Spleen (tissue), 11 donors: ENCODE measurements around the gene OSBPL7. TPM values are rescaled to one million over a fixed set of nuclear protein-coding genes. Genes with fewer than 3 reads are reported as not detected.

Experiments used
- DNase-seq: peaks from one replicate; pipeline ENCODE4 v3.0.0-alpha.2; 2020
- H3K27ac ChIP-seq, 8 donors: fragments of 200-600 bp; sonication (generic) in 7 of 8; 1 replicate in 4 of 8; 2 replicates in 4 of 8; pipeline versions ENCODE4 v1.5.0 to v1.8.0; 2016 to 2021; ENCODE audit warnings: inconsistent platforms in 4 of 8, mild to moderate bottlenecking in 4 of 8, moderate library complexity in 1 of 8
- H3K27me3 ChIP-seq, 7 donors: fragments of 200-600 bp; sonication (generic) in 6 of 7; replicated peaks in 1 of 7; 1 replicate in 4 of 7; 2 replicates in 3 of 7; pipeline versions ENCODE4 v1.5.0 to v1.8.0; 2016 to 2021; ENCODE audit warnings: inconsistent platforms in 3 of 7, mild to moderate bottlenecking in 1 of 7
- H3K36me3 ChIP-seq, 6 donors: fragments of 200-600 bp; sonication (generic) in 5 of 6; 1 replicate in 4 of 6; 2 replicates in 2 of 6; pipeline versions ENCODE4 v1.5.0 to v1.8.0; 2016 to 2021; ENCODE audit warnings: inconsistent platforms in 2 of 6
- H3K4me1 ChIP-seq, 6 donors: fragments of 200-600 bp; sonication (generic) in 5 of 6; 1 replicate in 3 of 6; 2 replicates in 3 of 6; pipeline versions ENCODE4 v1.5.0 to v1.8.0; 2016 to 2021; ENCODE audit warnings: inconsistent platforms in 3 of 6
- H3K4me3 ChIP-seq, 8 donors: fragments of 200-600 bp; sonication (generic) in 7 of 8; 1 replicate in 4 of 8; 2 replicates in 4 of 8; pipeline versions ENCODE4 v1.5.0 to v1.8.0; 2016 to 2021; ENCODE audit warnings: inconsistent platforms in 4 of 8, mild to moderate bottlenecking in 4 of 8, moderate library complexity in 2 of 8
- H3K9me3 ChIP-seq, 8 donors: fragments of 200-600 bp; sonication (generic) in 7 of 8; 1 replicate in 4 of 8; 2 replicates in 4 of 8; pipeline versions ENCODE4 v1.5.0 to v1.8.0; 2016 to 2021; ENCODE audit warnings: inconsistent platforms in 4 of 8
- CTCF ChIP-seq, 11 experiments: fragments of 200-600 bp in 7 of 11; fragments of 450-650 bp in 4 of 11; sonication (generic) in 4 of 11; IDR thresholded peaks in 8 of 11; conservative IDR thresholded peaks in 3 of 11; 1 replicate in 7 of 11; 2 replicates in 4 of 11; pipeline versions ENCODE4 v1.4.0 to v1.8.0; 2016 to 2021; ENCODE audit warnings: antibody characterized with exemption in 11 of 11, inconsistent platforms in 4 of 11, mild to moderate bottlenecking in 1 of 11
- POLR2A ChIP-seq, 3 donors: fragments of 450-650 bp; IDR thresholded peaks; one replicate each; pipeline ENCODE4 v1.5.1; 2017; ENCODE audit warnings: antibody characterized with exemption in 3 of 3, mild to moderate bottlenecking in 1 of 3
- POLR2AphosphoS5 ChIP-seq, 3 donors: sonication (generic); formaldehyde crosslinking; IDR thresholded peaks; one replicate each; pipeline ENCODE4 v1.5.1; 2017; ENCODE audit warnings: antibody characterized with exemption in 3 of 3
- WGBS, 5 donors: extraction: QIAGEN DNeasy Blood & Tissue Kit in 3 of 5; methylation state at CpG; one replicate each; pipeline versions ENCODE4 v1.1.5 to v1.1.7; 2013 to 2018; 5-methylcytosine and 5-hydroxymethylcytosine counted together
- intact Hi-C: fragments of 100-400 bp; cut with DNase I; formaldehyde crosslinking; loops from one replicate; pipeline ENCODE4 v1.15.0; 2023; ENCODE audit warnings: low total_unique reads
- polyA plus RNA-seq, 3 donors: library from polyadenylated mRNA; stranded (reverse); fragments of 200-250 nt; gene quantifications; one replicate each; pipeline ENCODE4 v1.2.1, GENCODE V29; 2013
- total RNA-seq, 7 donors: library from RNA; depleted of rRNA in 3 of 7; stranded (reverse); fragments of >200 nt in 3 of 7; fragmentation: NEBNext Ultra II Directional in 4 of 7; extraction: Animal tissue kit (Norgen Biotek cat#: 25700) in 4 of 7; gene quantifications; one replicate each; pipeline versions ENCODE4 v1.1.0 to v1.2.1, GENCODE V29; 2016 to 2021
- donor health status: healthy with polysubstance abuse.
- donor health status: DM: no; HTN: no; CAD: no; lungs with moderate emphysema.
- donor health status: DM: no; HTN: no; CAD: no.
- donor health status: Bipolar disorder and iron deficiency.
- donor health status: healthy.
- donor health status: DM: no; HTN: no; CAD: no.
- donor health status: DM: yes; HTN: yes; CAD: no.

Gene OSBPL7
- total and polyA plus RNA-seq, 10 donors: 7.7 to 33.3 (median 22.3) TPM

GRCh38 chr17:47853616-47854015 lies 32.0 kb upstream of the OSBPL7 start:
- intact Hi-C loops: loop anchor here (10.0 kb wide), 1 partner anchor 871 kb away; the partner anchor contains the start of genes HOXB13, PRAC1 and PRAC2
- Histone ChIP-seq H3K27ac (no peak overlapping the region), H3K4me3 (no peak overlapping the region), H3K36me3 (no peaks in the 10 kb centered on the region), H3K9me3 (no peaks in the 10 kb centered on the region), H3K4me1 (peaks cover 14 to 39% (median 27%) of the 10 kb centered on the region in 6 donors), H3K27me3 (peaks cover 4 to 90% (median 54%) of the 10 kb centered on the region in 7 donors)
- WGBS, 5 donors: 39 to 58% (median 42%) methylated on average over 5 of the region's 5 CpGs
- TF ChIP-seq CTCF (IDR thresholded peaks at IDR 0.05 in 8 of 11, conservative IDR thresholded peaks at IDR 0.05 in 3 of 11) (no peak), POLR2AphosphoS5 (IDR thresholded peaks at IDR 0.05) (no peak), POLR2A (IDR thresholded peaks at IDR 0.05) (no peak)
- DNase-seq: no peak

GRCh38 chr17:47852113-47852949 lies 30.7 kb upstream of the OSBPL7 start:
- H3K36me3 ChIP-seq: no peaks in the 10 kb centered on the region
- H3K4me3 ChIP-seq: peak overlapping the region in 1 of 8 donors; percentile 67
- peaks cover 14 to 47% (median 33%) of the 10 kb centered on the region in 6 donors for H3K4me1 ChIP-seq
- H3K9me3 ChIP-seq: no peaks in the 10 kb centered on the region
- no peak for TF ChIP-seq POLR2A (IDR thresholded peaks at IDR 0.05)
- no peak for TF ChIP-seq CTCF (IDR thresholded peaks at IDR 0.05 in 8 of 11, conservative IDR thresholded peaks at IDR 0.05 in 3 of 11)
- TF ChIP-seq POLR2AphosphoS5 (IDR thresholded peaks at IDR 0.05): no peak
- DNase-seq: no peak
- intact Hi-C loops: loop anchor here (10.0 kb wide), 1 partner anchor 872 kb away; the partner anchor contains the start of genes HOXB13, PRAC1 and PRAC2
- 30 to 58% (median 33%) methylated on average over 32 of the region's 32 CpGs for WGBS, 5 donors
- H3K27ac ChIP-seq: no peak overlapping the region
- H3K27me3 ChIP-seq: peaks cover 4 to 97% (median 67%) of the 10 kb centered on the region in 7 donors

- H3K27me3 ChIP-seq: peaks cover 4 to 98% (median 72%) of the 10 kb centered on the region in 7 donors
Observed at GRCh38 chr17:47851764-47852112, 30.1 kb upstream of the OSBPL7 start.

More at GRCh38 chr17:47851764-47852112, 30.1 kb upstream of the OSBPL7 start:
- peaks cover 14 to 53% (median 38%) of the 10 kb centered on the region in 6 donors for H3K4me1 ChIP-seq
- no peak for DNase-seq
- peak overlapping the region in 1 of 8 donors; percentile 67 for H3K4me3 ChIP-seq
- no peaks in the 10 kb centered on the region for H3K9me3 ChIP-seq
- H3K36me3 ChIP-seq: no peaks in the 10 kb centered on the region
- TF ChIP-seq CTCF (IDR thresholded peaks at IDR 0.05 in 8 of 11, conservative IDR thresholded peaks at IDR 0.05 in 3 of 11): no peak
- TF ChIP-seq POLR2AphosphoS5 (IDR thresholded peaks at IDR 0.05): no peak
- TF ChIP-seq POLR2A (IDR thresholded peaks at IDR 0.05): no peak
- WGBS, 5 donors: 30 to 44% (median 41%) methylated on average over 11 of the region's 11 CpGs
- H3K27ac ChIP-seq: no peak overlapping the region
- intact Hi-C loops: loop anchor here (10.0 kb wide), 1 partner anchor 873 kb away; the partner anchor contains the start of genes HOXB13, PRAC1 and PRAC2
